Tibial nerve (tissue), 4 donors: Measurements from ENCODE around the gene OPN5. TPM values are rescaled to one million over a fixed set of nuclear protein-coding genes. Genes with fewer than 3 reads are reported as not detected.

ENCODE experiments used
- DNase-seq, 2 donors: peaks; one replicate each; pipeline ENCODE4 v3.0.0-alpha.2; 2019; ENCODE audit warnings: low spot score in 2 of 2
- H3K27ac ChIP-seq, 4 donors: fragments of 200-600 bp; sonication (generic) in 3 of 4; one replicate each; pipeline ENCODE4 v1.5.1; 2017 to 2019; ENCODE audit warnings: mild to moderate bottlenecking in 1 of 4
- H3K27me3 ChIP-seq, 2 donors: fragments of 200-600 bp; sonication (generic) in 1 of 2; one replicate each; pipeline versions ENCODE4 v1.5.1 to v1.6.0; 2017 to 2019
- H3K36me3 ChIP-seq, 3 donors: fragments of 200-600 bp; sonication (generic); one replicate each; pipeline ENCODE4 v1.5.1; 2018 to 2019
- H3K4me1 ChIP-seq, 4 donors: fragments of 200-600 bp; sonication (generic) in 3 of 4; one replicate each; pipeline ENCODE4 v1.5.1; 2017 to 2019
- H3K4me3 ChIP-seq, 4 donors: fragments of 200-600 bp; sonication (generic) in 3 of 4; one replicate each; pipeline ENCODE4 v1.5.1; 2017 to 2019; ENCODE audit warnings: mild to moderate bottlenecking in 1 of 4, moderate library complexity in 1 of 4
- H3K9me3 ChIP-seq, 4 donors: fragments of 200-600 bp; sonication (generic) in 3 of 4; one replicate each; pipeline ENCODE4 v1.5.1; 2017 to 2019
- EP300 ChIP-seq, 2 donors: sonication (generic); formaldehyde crosslinking; IDR thresholded peaks; one replicate each; pipeline ENCODE4 v1.6.1; 2017; ENCODE audit warnings: antibody characterized with exemption in 2 of 2, mild to moderate bottlenecking in 1 of 2
- POLR2A ChIP-seq, 2 donors: fragments of 450-650 bp; IDR thresholded peaks; one replicate each; pipeline ENCODE4 v1.6.1; 2017; ENCODE audit warnings: antibody characterized with exemption in 2 of 2, mild to moderate bottlenecking in 2 of 2, moderate library complexity in 2 of 2
- WGBS, 2 donors: methylation state at CpG; one replicate each; pipeline ENCODE4 v1.1.5; 2018; 5-methylcytosine and 5-hydroxymethylcytosine counted together
- total RNA-seq, 4 donors: library from RNA; depleted of rRNA; stranded (reverse); fragments of >200 nt; gene quantifications; one replicate each; pipeline ENCODE4 v1.1.0, GENCODE V29; 2016
- TF ChIP-seq, protein P1 (sequence below), 5 experiments: fragments of 200-600 bp in 3 of 5; fragments of 450-650 bp in 2 of 5; sonication (generic) in 3 of 5; IDR thresholded peaks; one replicate each; pipeline ENCODE4 v1.5.1; 2016 to 2019; ENCODE audit warnings: antibody characterized with exemption in 5 of 5, mild to moderate bottlenecking in 3 of 5, moderate library complexity in 2 of 5

The OPN5 gene
- total RNA-seq, 4 donors from 2014 or later, result not detected

DNA sequence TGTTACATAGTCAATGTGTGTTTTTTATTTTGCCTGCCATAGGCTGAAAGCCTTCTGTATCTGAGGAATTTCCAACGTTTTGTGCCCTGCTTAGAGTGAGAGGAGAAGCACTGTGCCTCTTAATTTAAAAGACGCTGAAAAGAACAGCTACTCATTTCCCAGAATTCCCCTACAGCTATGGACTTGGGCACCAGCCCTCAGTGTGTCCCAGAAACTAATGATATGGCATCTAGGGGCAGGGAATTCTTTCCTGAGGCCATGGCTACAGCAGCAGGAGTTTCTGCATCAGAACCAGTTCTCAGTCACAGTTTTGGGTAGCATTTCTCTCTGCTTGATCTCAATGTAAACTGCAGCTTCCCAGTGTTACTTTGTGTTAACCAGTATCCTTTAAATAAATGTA, 20.2 kb downstream of the OPN5 start:
- H3K4me3 ChIP-seq, result no peak overlapping the region
- H3K9me3 ChIP-seq, result no peaks in the 10 kb centered on the region
- no peak for DNase-seq
- no peak for TF ChIP-seq POLR2A (IDR thresholded peaks at IDR 0.05)
- TF ChIP-seq, protein P1, sequence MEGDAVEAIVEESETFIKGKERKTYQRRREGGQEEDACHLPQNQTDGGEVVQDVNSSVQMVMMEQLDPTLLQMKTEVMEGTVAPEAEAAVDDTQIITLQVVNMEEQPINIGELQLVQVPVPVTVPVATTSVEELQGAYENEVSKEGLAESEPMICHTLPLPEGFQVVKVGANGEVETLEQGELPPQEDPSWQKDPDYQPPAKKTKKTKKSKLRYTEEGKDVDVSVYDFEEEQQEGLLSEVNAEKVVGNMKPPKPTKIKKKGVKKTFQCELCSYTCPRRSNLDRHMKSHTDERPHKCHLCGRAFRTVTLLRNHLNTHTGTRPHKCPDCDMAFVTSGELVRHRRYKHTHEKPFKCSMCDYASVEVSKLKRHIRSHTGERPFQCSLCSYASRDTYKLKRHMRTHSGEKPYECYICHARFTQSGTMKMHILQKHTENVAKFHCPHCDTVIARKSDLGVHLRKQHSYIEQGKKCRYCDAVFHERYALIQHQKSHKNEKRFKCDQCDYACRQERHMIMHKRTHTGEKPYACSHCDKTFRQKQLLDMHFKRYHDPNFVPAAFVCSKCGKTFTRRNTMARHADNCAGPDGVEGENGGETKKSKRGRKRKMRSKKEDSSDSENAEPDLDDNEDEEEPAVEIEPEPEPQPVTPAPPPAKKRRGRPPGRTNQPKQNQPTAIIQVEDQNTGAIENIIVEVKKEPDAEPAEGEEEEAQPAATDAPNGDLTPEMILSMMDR (IDR thresholded peaks at IDR 0.05), result no peak
- no peak for TF ChIP-seq EP300 (IDR thresholded peaks at IDR 0.05)
- WGBS, 2 donors, result 38 to 74% methylated on average over 2 of the region's 2 CpGs
- no peak overlapping the region for H3K27ac ChIP-seq
- no peaks in the 10 kb centered on the region for H3K4me1 ChIP-seq
- no peaks in the 10 kb centered on the region for H3K36me3 ChIP-seq
- H3K27me3 ChIP-seq, result no peaks in the 10 kb centered on the region

DNA sequence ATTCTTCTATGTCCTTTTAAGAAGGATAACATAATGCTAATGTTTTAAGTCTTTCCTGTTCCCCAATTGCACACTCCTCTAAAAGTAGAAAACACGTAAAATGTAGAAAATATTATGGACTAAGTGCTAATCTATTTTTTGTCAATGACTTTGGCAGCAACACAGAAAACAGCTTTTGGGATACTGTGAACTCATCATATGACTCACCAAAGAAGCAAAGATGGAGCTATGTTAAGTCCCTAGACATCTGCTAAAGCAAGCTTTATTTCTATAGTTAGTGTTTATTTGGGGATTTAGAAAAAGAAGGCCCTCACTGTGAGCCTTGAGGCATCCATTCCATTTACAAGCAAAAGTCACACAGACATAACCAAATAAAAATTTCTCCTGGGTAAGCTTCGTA, 23.0 kb downstream of the OPN5 start:
- Histone ChIP-seq H3K27ac (no peak overlapping the region), H3K4me3 (no peak overlapping the region), H3K4me1 (no peaks in the 10 kb centered on the region), H3K27me3 (no peaks in the 10 kb centered on the region), H3K36me3 (no peaks in the 10 kb centered on the region), H3K9me3 (no peaks in the 10 kb centered on the region)
- no peak for DNase-seq
- WGBS, 2 donors, result 74 to 76% methylated on average over 2 of the region's 2 CpGs
- TF ChIP-seq, protein P1 (IDR thresholded peaks at IDR 0.05), result no peak
- no peak for TF ChIP-seq EP300 (IDR thresholded peaks at IDR 0.05)
- no peak for TF ChIP-seq POLR2A (IDR thresholded peaks at IDR 0.05)

DNA sequence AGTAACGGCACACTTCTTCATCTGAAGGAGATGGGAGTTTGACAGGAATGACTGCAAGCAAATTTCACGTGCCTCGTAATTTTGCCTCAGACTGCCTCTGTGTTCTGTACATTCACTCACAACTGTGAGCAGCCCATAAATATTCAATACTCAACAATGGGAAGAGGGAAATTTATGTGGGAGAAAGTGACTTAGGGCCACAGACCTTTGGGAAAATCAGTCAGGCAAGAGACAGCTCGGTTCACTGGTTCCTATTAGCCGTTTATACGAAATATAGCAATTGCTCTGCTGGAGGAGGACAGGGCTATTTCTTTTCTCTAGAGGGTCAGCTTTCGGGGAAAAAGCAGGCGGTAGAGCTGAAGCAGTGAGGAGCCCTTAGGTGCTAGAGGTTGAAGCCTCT, 28.0 kb downstream of the OPN5 start:
- H3K36me3 ChIP-seq, result no peaks in the 10 kb centered on the region
- DNase-seq, result no peak
- no peaks in the 10 kb centered on the region for H3K4me1 ChIP-seq
- H3K27ac ChIP-seq, result no peak overlapping the region
- TF ChIP-seq, protein P1 (IDR thresholded peaks at IDR 0.05), result no peak
- TF ChIP-seq POLR2A (IDR thresholded peaks at IDR 0.05) (no peak), EP300 (IDR thresholded peaks at IDR 0.05) (no peak)
- H3K9me3 ChIP-seq, result no peaks in the 10 kb centered on the region
- no peaks in the 10 kb centered on the region for H3K27me3 ChIP-seq
- WGBS, 2 donors, result 75% methylated on average over 8 of the region's 8 CpGs
- no peak overlapping the region for H3K4me3 ChIP-seq

DNA sequence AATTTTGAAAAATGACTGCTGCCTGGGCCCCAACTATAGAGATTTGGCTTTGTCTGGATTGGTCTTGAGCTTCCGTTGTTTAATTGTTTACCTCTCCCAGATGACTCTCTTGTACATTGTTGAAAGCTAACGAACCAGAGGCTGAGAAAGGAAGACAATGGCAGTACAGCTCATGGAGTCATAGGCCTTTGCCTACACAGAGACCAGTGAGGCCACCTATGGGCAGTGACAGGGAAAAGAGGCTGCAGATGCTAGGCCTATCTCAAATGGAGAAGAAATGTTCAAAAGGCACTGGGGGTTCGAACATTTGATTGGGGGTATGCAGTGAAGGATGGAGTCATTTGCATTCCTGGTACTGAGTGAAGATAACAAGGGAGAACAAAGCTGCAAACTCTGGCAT, 29.1 kb downstream of the OPN5 start:
- Histone ChIP-seq H3K4me3 (no peak overlapping the region), H3K27me3 (no peaks in the 10 kb centered on the region), H3K27ac (no peak overlapping the region), H3K4me1 (no peaks in the 10 kb centered on the region), H3K36me3 (no peaks in the 10 kb centered on the region), H3K9me3 (no peaks in the 10 kb centered on the region)
- TF ChIP-seq EP300 (IDR thresholded peaks at IDR 0.05) (no peak), POLR2A (IDR thresholded peaks at IDR 0.05) (no peak)
- TF ChIP-seq, protein P1 (IDR thresholded peaks at IDR 0.05), result no peak
- 68 to 74% methylated on average over 3 of the region's 3 CpGs for WGBS, 2 donors
- DNase-seq, result no peak

DNA sequence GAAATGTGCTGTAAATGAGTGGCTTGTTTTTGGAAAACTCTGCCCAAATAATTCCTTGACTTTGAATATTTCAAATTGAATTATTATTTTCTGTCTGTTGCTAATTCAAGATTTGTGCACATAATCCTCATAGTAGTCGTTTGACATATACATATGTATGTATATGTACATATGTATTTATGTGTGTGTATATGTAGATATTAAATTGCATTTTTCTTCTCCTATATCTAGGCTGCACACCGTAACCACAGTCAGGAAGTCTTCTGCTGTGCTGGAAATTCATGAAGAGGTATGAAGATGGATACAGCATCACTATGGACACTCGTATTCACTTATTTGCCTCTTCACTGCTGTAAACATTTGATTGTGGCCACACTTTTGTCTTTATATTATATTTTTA, 29.6 kb downstream of the OPN5 start:
- Histone ChIP-seq H3K4me3 (no peak overlapping the region), H3K4me1 (no peaks in the 10 kb centered on the region), H3K9me3 (no peaks in the 10 kb centered on the region), H3K36me3 (no peaks in the 10 kb centered on the region), H3K27ac (no peak overlapping the region), H3K27me3 (no peaks in the 10 kb centered on the region)
- DNase-seq, result no peak
- WGBS, 2 donors, result 90 to 92% methylated on average over 3 of the region's 3 CpGs
- TF ChIP-seq EP300 (IDR thresholded peaks at IDR 0.05), result no peak
- TF ChIP-seq POLR2A (IDR thresholded peaks at IDR 0.05), result no peak

DNA sequence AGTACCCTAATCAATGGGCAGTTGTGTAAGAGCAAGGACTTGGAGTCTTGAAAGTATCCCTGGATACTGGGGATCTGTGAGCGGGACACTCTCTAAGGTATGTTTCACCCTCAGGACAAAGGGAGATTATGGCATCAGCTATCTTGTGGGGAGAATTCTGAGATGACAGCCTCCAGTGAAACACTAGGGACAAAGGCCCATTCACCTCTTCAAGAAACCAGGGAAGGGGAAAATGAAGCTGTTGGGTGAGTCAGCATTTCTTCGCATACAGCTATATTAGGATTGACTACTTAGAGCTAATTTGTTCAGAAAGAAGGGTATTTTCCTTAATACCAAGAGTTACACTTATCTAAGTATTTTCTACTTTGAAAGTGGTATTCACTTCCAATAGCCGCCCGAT, 35.9 kb downstream of the OPN5 start:
- WGBS, 2 donors, result 75 to 81% methylated on average over 4 of the region's 4 CpGs
- DNase-seq, result no peak
- Histone ChIP-seq H3K4me3 (no peak overlapping the region), H3K9me3 (no peaks in the 10 kb centered on the region), H3K4me1 (no peaks in the 10 kb centered on the region), H3K27me3 (no peaks in the 10 kb centered on the region), H3K36me3 (no peaks in the 10 kb centered on the region), H3K27ac (no peak overlapping the region)
- TF ChIP-seq EP300 (IDR thresholded peaks at IDR 0.05), result no peak
- TF ChIP-seq, protein P1 (IDR thresholded peaks at IDR 0.05), result no peak
- no peak for TF ChIP-seq POLR2A (IDR thresholded peaks at IDR 0.05)
